GM19023 (cell line): Measurements from ENCODE around the gene TESK2.
"Not testable (repeated sequence)": the region's sequence is repeated elsewhere in the genome, so short reads cannot be mapped to it uniquely, and the experiment has no call there.

Experiments
- ATAC-seq: cut with Tn5 transposase; IDR thresholded peaks from one replicate; pipeline ENCODE4 v1.9.1; 2021; ENCODE audit warnings: mild to moderate bottlenecking, moderate library complexity; ENCODE audit not compliant: unreplicated experiment

TESK2 gene

DNA sequence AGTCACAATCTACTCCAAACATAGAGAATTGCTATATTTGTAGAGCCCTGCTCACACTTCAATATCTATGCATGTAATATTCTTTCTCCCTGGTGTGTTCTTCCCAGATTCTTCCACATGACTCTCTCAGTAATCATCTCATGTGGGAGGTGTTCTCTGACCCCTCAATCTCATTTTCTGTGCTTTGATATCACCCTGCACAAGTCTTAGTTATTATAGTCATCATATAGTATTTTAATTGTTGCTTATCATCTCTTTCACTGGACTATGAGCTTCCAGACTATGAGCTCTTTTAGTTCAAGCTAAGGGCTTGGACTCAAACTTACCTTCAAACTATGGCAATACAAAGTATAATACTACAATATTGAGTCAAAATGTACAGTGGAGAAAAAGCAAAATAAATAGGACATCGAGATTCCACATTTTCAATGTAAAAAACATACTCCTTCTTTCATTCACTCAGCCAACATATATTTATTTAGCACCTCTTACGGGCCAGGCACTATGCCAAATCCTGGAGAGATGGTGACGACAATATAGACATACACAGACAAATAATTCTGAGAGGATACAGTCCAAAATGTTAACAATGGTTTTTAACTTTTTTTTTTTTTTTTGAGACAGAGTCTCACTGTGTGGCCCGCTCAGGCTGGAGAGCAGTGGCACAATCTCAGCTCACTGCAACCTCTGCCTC lies 12.7 kb downstream of the TESK2 start:
- no peak for ATAC-seq

DNA sequence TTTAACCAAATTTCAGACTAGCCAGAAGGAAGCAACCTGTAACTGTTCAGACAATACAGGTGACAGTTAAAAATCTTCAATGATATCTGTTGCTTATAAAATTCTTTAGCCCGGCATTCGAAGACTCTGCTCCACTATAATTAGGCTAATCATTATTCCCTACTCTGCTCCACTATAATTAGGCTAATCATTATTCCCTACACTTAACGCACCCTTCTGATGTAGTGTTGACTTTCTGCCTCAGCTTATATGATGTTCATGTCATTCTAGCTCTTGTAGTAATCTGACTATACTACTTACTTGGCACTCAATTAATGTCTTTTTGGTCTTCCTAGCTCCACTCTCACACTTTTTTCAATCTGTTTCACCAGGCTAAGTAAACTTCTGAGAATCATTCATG lies 13.3 kb downstream of the TESK2 start:
- ATAC-seq: no peak

DNA sequence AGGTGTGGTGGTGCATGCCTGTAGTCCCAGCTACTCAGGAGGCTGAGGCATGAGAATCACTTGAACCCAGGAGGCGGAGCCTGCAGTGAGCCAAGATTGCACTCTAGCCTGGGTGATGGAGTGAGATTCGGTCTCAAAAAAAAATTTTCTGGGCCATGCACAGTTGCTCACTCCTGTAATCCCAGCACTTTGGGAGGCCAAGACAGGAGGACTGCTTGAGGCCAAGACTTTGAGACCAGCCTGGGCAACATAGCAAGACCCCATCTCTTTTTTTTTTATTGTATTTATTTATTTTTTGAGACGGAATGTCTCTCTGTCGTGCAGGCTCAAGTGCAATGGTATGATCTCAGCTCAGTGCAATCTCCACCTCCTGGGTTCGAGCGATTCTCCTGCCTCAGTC lies 16.8 kb downstream of the TESK2 start:
- ATAC-seq: not testable (repeated sequence)

DNA sequence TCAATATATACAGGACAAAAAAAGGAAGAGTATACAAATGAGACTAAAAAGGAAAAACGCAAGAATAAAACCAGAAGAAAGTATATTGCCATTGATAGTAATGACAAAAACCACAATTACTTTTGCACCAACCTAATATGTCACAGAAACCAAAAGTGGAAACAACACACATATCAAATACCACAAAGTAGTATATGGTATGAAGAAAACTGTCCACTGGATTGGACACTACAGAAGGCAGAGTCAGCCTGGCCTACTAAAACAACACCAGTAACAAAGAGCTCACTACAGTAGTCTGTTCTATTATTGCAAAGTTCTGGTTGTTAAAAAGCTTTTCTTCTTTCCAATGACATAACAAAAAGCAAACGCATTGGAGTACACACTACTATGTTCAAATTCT lies 17.7 kb downstream of the TESK2 start:
- ATAC-seq: no peak

DNA sequence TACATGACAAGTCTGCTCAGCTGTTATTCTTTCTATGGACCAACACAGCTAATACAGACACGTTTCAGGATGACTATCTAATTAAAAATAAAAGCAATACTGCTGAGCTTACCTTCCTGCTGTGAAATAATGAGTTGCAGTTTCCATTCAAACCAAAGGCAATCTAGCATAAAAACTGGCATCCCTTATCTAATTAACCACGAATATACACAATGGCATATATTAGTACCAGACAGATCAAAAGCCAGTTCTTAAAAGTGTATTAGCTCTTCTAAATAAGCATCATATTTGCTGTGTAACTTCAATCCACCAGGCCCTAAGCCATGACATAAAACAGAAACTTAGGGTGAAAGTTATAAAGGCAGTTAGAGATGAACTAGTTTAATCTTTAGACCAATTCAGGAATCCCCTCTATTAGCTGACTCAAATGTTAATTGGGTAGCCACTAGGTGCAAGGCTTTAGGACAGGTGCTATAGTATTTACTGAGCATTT lies 20.6 kb downstream of the TESK2 start:
- no peak for ATAC-seq

DNA sequence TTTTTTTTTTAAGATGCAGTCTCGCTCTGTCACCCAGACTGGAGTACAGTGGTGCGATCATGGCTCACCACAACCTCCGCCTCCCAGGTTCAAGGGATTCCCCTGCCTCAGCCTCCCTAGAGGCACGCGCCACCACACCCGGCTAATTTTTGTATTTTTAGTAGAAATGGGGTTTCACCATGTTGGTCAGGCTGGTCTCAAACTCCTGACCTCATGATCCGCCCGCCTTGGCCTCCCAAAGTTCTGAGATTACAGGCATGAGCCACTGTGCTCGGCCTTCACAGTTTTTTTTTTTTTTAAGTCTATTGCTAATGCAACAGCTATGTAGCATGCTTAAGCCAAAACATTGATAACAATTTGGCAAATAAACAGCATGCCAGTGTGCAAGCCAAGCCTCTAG lies 23.6 kb downstream of the TESK2 start:
- ATAC-seq: peak; percentile 53

DNA sequence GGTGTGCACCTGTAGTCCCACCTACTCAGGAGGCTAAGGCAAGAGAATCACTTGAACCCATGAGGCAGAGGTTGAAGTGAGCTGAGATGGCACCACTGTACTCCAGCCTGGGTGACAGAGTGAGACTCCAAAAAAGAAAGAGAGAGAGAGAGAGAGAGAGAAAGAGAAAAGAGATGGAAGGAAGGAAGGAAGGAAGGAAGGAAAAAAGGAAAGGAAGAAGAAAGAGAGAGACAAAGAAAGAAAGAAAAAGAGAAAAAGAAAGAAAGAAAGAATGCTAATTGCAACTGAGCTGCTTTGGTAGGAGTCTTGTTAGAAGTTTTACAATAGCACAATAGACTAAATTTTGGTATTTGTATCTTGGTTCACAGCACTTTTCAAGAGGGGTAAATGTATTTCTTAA lies 25.7 kb downstream of the TESK2 start:
- ATAC-seq: no peak

DNA sequence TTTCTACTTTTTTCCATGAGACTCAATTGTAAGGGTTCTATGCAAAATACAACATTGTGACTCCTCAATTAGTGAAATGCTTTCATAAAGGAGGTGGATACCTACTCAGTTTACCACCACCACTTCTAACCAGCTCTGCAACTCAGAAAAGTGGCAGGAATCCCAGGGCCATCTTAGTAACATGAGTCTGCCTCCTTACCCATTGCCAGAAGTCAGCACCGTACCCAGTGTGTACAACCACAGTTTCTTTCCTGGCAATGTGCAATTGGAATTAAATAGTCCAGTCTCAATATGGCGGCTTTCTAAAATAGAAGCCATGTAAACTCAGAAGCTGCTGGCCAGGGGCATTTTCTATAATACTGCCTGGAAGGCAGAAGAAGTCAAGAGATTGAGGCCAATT lies 32.1 kb downstream of the TESK2 start:
- no peak for ATAC-seq

DNA sequence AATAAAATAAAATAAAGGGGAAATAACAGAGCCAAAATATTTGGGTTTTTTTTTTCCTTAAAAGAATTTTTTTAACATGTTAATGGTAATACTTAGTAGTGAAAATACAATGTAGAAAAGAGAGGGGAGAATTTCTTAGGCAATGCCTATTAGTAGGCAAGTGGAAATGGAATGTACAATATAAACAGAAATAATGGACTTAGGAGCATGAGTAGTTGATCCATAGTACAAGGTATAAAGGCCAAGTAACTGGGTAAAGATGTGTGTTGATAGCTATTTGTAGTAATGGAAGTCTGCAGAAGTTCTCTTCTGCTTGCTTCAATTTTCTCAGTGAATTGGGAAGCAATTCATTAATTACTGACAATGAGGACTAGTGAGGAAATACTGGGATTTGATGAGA lies 34.4 kb downstream of the TESK2 start:
- no peak for ATAC-seq

DNA sequence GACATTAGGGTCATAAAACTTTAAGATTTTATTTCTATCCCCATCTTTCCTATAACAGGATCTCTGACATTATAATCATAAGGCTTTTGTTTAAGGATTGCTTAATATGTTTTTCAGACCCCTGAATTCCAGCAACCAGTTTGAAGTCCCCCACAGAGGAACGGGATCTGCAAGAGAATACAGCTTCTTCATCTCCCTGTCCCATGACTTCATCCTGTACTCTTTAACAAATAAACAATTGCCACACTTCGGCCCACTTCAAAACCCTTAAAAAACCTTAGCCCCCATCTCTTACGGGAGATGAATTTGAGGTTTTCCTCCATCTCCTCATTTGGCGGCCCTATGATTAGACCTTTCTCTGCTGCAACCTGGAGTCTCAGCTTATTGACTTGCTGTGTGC lies 35.8 kb downstream of the TESK2 start:
- no peak for ATAC-seq

DNA sequence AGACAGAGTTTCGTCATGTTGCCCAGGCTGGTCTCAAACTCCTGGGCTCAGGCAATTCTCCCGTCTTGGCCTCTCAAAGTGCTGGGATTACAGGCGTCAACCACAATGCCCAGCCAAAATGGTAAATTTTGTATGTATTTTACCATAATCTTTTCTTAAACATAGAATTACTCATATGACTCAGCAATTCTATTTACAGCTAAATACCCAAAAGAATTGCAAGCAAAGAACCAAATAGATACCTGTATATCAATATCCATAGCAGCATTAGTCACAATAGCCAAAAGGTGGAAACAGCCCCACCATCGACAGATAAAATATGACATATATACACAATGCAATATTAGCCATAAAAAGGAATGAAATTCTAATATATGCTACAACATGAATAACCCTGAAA lies 36.5 kb downstream of the TESK2 start:
- ATAC-seq: no peak

DNA sequence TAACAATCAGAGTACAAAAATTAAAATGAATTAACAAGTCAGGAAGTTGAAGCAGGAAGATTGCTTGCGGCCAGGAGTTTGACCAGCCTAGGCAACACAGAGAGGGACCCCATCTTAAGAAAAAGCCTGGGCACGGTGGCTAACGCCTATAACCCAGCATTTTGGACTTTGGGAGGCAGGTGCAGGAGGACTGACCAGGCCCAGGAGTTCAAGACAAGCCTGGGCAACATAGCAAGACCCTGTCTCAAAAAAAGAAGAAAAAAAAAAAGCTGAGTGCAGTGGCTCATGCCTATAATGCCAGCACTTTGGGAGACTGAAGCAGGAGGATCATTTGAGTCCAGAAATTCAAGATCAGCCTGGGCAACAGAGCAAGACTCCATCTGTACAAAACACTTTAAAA lies 38.5 kb downstream of the TESK2 start:
- ATAC-seq: no peak

DNA sequence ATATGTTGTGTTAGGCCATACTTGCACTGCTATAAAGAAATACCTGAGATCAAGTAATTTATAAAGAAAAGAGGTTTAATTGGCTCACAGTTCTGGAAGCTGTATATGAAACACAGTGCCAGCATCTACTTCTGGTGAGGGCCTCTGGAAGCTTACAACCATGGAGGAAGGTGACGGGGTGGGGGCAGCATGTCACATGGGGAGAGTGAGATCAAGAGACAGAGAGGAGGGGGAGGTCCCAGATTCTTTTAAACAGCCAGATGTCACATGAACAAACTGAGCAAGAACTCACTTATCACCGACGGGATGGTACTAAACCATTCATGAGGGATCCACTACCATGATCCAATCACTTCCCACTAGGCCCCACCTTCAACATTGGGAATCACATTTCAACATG lies 42.6 kb downstream of the TESK2 start:
- ATAC-seq: no peak

DNA sequence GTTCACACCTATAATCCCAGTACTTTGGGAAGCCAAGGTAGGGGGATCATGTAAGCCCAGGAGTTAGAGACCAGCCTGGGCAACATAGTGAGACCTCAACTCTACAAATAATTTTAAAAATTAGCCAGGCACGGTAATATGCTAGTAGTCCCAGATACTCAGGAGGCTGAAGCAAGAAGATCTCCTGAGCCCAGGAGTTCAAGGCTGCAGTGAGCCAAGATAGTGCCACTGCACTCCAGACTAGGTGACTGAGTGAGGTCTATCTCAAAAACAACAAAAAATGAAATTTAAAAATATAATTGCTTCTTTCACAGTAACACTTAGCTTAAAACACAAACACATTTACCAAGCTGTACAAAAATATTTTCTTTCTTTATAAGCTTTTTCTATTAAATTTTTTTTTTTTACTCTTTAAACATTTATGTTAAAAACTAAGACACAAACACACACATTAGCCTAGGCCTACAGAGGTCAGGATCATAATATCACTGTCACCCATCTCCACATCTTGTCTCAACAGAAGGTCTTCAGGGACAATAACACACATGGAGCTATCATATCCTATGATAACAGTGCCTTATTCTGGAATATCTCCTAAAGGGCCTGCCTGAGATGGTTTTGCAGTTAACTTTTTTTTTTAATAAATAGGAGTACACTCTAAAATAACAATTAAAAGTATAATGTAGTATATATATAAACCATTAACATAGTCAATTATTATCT lies 43.9 kb downstream of the TESK2 start:
- ATAC-seq: no peak

DNA sequence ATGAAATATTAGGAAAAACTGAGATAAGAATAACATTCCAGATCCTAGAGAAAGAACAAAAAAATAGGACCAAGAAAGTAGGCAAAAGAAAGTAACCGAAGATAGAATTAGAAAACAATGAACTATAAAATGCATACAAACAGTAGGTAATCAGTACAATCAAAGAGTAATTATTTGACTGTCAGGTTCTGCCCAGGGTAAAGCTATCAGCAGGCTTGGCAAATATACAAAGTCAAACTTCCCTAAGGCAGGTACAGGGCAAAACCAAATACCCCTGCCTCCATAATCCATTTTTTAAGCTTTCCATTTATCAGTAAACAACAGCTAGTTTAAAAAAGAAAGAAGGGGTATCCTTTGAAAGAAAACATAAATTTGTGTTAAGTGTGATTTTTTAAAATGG lies 44.4 kb downstream of the TESK2 start:
- no peak for ATAC-seq

DNA sequence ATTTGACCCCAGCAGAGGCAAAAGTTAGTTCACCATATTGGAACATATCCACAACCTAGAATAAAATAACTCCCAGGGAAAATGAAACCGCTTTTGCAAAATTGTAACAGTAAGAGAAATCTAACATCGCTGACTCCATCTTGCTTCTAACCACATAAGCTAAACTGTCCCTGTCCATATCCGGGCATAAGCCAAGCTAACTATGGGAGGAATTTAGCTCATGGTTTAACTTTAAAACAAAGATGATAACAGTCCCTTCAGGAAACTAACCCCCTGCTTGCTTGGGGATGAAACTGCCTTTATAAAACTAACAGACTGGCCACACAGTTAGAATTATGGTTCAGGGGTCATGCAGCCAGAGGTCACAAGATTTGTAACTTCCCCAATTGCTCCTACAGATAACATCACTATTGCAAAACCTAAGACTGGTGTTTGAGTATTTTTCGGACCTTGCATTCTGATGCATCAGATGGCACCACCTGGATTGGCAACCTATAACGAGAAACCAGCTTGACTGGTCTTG lies 46.3 kb downstream of the TESK2 start:
- no peak for ATAC-seq

DNA sequence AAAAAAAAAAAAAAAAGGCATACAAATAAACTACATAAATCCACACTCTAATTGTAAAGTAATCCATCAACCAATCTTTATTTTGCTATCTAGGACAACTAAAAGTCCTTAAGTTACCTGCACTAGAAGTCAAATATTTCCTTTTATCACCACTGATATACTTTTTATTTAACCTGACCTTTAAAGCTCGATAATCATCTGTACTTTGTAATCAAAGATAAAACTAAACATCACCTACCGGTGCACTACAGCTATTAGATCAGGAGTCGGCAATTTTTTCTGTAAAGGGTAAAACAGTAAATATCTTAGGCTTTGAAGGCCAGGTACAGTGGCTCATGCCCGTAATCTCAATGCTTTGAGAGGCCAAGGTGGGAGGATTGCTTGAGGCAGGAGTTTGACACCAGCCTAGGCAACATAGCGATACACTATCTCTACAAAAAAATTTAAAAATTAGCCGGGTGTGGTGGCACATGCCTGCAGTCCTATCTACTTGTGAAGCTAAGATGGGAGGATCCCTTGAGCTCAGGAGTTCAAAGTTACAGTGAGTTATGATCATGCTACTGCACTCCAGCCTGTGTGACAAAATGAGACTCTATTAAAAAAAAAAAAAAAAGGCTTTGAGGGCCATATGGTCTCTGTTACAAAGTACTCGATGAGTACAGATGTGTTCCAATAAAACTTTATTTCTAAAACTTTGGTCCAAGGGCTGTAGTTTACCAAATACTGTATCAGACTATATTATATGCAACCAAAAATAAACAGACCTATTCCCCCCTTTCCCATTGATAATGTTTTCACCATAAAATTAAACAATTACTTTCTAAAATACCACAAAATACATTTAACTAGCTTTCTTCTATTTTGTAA lies 47.1 kb downstream of the TESK2 start:
- no peak for ATAC-seq

DNA sequence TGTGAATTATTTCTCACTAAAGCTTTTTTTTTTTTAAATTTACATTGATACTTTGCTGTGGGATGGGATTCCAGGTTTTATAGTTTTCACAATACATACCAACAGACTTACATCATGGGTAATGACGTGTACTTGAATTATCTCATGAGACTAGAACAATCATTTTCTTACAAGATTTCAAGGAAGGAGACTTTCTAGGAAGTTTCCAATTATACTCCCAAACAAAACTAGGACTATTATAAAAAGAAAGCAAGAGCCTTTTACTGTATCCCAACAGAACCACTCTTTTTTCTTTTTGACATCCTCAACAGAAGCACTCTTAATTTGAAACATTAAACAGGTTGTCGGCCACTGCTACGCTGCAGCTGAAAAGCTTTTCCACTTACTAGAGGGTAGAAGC lies 48.7 kb downstream of the TESK2 start:
- no peak for ATAC-seq

DNA sequence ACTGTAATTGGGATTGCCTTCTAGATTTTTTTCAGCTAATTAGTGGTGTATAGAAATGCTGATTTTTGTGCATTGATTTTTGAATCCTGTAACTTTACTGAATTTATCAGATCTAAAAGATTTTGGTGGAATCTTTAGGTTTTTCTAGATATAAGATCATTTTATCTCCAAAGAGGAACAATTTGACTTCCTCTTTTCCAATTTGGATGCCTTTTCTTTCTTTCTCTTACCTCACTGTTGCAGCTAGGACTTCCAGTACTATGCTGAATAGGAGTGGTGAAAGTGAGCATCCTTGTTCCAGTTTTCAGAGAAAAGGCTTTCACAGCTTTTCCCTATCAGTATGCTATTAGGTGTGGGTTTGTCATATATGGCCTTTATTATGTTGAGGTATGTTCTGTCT lies 53.6 kb downstream of the TESK2 start:
- no peak for ATAC-seq

DNA sequence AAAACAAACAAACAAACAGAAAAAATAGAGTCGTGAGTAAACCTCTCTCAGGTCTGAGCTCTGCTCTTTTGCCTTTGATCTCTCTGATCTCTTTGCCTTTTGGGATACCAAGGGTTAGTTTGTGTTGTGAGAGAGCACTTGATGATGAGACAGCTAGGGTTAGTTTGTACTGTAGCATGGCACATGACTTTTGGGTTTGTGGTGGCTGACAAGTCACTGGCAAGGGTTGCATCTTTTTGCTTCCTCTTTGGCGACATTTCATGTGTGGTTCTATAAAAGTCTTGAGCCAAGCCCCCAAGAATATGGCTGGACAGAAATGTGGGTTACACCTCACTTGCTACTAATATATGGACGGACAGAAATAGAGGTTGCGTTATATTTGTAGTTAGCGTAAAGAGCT lies 60.5 kb downstream of the TESK2 start:
- no peak for ATAC-seq

DNA sequence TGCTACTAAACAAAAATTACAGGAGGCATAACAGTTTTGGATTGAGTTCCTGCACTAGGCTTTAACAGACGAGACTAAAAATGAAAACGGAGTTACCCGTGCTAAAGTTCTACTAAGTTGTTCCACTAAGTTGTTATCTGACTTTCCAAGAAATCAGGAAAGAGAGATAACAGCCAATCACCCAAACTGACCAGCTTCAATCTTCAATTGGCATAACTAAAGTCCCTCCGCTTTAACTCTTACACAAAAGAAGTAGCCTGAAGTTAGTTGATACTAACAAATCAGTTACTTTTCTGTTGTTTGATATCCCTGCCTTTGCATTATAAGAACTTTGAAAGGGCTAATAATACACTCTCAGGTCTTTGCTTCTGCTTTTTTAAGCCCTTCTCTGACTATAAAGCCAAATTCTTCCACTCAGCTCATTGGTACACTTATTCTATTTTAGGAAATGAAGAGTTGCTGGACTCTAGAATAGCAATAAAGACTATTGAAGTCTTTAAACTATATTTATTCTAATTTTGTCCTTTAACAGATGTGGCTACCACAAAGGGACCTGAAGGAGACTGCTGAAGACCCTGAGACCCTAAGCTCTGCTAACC lies 61.3 kb downstream of the TESK2 start:
- ATAC-seq: no peak
